ENCODE data around the gene NOL8.

NOL8 gene

DNA sequence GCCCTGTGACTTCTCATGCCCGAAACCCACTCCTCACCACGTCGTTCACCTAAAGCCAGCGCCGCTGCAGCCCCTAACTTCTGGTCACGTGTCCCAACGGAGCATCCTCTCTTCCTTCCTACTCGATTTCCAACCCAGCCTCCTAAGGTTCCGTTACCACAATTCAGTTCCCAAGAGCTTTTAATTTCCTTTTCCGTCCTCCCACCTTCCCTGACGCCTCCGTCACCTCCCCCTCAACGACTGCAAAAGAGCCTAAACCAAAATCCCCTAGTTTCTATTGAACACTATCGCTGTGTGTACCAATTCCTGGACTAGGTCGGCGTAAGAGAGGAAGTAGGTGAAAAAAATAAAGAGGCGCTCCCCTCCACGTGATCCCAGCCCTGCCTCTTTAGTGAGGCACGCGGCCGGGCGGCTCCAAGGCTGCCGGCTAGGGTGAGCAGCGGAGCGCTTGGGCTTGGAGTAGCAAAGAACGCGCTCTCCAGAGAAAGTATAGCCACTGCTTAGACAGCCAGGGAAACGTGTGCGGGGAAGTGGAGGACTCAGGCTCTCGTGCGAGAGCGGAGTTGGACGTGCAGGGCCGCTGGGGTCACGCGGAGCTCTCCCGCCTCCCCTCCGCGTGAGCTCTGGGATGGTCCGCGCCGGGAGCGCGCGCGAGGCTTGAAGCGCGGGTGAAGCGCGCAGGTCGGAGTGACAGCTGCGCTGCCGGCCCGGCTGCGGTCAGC is at the start of gene NOL8, which contains the start of gene CENPP:
Gene NOL8 (minus strand): TSS at position 82 of the 722 bp plus-strand sequence. CDS start 1,189 bp downstream, outside the sequence.
Gene CENPP (plus strand): TSS at position 685 of the 722 bp plus-strand sequence.
- ATAC-seq = peak; percentile 94

DNA sequence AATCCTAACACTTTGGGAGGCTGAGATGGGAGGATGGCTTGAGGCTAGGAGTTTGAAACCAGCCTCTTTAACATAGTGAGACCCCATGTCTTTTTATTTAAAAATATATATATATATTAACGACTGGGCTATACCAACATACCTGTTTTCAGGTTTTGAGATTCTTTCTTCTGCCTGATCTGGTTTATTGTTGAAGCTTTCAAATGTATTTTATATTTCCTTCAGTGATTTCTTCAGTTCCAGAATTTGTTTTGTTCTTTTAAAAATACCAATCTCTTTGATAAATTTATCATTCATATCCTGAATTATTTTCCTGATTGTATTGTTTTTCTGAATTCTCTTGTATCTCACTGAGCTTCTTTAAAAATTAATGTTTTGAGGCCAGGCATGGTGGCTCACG is 48.0 kb upstream of the NOL8 start:
- no peak for ATAC-seq

DNA sequence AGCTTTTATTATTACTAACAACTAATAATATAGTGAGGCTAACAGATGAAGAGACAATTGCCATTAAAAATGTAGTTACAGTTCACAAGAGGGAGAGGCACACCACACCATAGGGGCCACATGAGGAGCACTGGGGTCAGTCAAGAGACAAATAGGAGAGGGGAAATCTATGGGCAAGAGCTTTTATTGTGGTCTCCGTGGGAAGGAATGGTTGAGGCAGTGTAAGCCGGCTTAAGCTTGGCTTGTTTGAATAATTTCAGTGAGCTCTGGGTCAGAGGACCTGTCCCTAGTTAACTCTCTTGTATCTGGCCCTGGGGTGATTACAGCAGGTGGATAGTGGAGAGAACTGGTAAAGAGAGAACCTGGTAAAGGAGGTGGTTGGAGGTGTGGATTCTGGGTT is 43.9 kb upstream of the NOL8 start:
- ATAC-seq = no peak

DNA sequence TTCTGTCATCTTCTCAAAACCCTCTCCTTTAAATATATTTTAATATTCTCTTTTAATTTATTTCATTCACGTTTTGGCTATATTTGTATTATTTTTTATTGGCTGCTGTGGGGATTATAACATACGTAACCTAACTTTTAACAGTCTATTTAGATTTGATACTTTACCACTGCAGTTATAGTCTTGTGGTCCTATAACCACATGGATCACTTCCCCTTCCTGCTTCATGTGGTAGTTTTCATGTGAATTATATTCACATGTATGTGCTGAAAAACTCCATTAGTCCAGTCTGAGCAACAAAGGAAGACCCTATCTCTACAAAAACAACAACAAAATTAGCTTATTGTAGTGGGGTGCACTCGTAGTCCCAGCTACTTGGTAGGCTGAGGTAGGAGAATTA is 34.9 kb upstream of the NOL8 start:
- no peak for ATAC-seq

- ATAC-seq = no peak
Observed at GRCh38 chr9:92359394-92359995, 34.3 kb upstream of the NOL8 start.

DNA sequence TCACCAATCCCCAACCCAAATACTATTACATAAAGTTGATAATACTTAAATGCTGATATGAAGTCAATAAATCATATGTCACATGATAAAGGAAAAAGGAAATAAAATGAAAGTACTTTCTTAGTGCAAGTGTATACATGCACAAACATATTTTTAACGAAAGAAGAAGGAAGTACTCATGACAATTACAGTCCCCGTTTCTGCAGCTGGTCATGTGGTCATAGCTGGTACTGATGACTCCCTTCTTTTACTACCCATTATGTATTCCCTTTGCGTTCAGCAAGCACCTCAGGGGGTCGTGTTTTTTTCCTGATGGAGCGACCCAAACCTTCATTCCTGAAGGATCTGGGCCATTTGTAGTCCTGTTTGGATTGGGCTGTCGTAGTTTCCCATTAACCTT is 27.9 kb upstream of the NOL8 start:
- ATAC-seq = no peak

- ATAC-seq = no peak
Observed at GRCh38 chr9:92350740-92351133, 25.6 kb upstream of the NOL8 start.

GRCh38 chr9:92349771-92350739 is 24.9 kb upstream of the NOL8 start:
- ATAC-seq = no peak

DNA sequence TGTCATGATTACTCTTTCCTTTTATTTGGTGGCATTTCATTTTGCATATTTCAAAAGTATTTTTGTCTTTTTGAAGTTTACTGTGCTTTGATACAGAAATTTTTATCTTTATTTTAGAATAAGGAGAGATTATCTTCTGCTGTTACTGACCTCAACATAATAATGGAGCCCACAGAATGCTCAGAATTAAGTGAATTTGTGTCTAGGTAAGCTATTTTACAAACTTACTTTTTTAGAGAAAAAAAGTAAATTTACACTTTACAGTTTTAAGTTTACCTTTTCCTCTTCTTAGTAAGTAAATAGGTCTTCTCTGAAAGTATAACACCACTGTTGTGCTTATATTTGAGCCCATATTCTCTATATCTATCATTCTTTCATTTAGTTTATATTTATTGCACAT is 20.4 kb upstream of the NOL8 start:
- ATAC-seq = no peak

DNA sequence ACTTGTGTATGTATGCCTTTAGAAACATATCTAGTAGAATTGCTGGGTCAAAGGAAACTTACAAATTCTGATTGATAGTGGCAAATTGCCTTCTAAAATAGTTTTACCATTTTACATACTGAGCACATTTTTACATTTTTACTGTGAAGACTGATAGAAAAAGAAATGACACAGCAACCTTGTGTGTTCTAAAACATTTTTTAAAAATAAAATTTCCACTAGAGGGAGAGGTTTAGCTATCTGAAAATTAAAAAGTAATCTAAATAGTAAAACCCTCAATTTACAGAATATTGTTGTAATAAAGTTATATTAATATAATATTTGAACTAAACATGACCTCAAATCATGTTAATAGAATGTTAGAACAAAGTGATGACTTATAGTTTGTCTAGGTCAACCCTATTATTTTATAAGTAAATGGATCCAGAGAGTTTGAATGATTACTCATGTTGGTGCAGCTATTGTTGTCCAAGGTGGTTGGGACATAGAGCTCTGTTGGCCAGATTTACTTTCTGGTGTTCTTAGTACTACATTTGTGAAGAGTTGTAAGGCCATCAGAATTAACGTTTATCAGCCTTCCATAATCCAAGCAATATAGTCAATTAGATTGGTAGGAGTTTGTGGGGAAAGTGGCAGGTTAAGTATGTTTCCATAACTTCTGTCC is 17.8 kb upstream of the NOL8 start:
- ATAC-seq = no peak

- ATAC-seq = no peak
Observed at GRCh38 chr9:92341578-92341977, 16.4 kb upstream of the NOL8 start.

DNA sequence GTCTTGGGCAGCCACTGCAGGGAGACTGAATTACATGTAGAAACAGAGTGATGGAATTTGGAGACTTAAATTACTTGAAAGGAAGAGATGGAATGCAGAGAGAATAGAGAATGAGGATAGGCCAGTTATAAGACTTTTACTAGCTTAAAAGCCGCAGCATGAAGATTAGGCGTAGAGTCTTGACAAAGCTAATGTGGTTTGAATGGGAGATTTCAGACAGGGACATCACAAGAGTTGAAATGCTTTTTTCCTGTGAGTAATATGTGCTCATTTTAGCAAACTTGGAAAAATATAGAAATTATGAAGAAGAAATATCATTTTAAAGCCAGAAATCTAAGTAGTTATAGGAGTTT is 8.1 kb upstream of the NOL8 start:
- no peak for ATAC-seq

DNA sequence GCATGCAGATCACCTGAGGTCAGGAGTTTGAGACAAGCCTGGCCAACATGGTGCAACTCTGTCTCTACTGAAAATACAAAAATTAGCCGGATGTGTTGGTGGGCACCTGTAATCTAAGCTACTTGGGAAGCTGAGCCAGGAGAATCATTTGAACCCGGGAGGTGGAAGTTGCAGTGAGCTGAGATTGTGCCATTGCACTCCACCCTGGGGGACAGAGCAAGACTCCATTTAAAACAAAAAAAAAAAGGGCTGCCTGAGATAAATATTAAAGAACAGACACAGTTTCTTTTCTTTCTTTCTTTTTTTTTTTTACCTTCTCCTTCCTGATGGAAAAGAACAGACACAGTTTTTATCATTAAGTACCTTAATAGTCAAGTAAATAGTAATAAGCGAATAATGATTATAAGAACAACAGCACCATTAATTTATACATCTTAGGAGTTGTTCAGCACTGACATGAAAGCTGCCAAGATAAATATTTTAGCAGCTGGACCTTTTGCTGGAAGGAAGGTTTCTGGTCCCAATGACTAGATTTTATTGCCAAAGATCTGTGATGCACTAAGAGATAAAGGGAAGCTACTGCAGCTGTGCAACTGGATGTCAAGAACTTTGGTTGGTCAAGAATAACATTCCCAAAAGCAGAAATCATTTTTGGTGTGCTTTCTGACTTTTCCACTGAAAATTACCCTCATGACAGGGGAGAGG is 7.6 kb upstream of the NOL8 start:
- ATAC-seq = no peak

DNA sequence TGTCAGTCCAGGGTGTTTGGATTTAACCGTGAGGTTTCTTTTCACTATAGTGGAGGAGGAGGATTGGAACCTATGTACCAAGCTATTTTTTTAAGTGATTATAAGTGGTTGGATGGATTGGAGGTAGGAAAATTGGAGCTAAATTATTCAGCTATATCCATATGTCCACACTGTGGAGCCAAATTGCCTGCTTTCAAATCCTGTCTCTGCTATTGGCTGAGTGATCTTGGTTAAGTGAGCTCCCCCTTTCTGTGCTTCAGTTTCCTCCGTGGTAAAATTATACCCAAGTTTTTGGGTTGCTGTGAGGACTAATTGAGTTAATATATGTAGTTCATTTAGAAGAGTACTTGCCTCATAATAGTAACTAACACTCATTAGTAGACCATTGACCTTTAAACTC is 3.1 kb upstream of the NOL8 start:
- no peak for ATAC-seq

DNA sequence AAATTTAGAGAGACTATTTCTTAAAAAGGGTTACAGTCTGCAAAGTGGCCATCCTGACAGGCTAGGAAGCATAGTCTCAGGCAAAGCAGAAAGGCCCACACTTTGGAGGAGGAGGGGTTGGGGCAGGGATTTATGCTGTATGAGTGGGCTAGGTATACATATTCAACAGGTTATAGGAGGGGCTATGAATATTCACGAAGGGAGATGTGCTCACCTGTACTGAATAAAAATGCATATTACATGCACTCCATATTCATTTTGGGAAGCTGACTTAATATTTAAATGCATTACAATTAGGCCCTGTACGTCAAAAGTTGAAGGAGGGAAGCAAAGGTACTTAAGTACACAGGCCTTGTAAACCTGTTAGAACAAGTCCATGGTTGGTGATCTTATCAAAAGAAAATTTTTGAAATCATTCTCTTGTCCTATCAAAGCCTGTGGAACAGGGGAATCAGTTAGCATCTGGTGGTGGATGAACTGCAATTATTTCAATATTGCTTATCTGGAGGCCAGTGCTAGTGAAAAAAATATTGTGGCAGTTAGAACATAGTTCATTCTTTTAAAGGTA is 2.2 kb upstream of the NOL8 start:
- ATAC-seq = no peak

GRCh38 chr9:92325991-92326500 is 896 bp upstream of the NOL8 start:
- ATAC-seq = no peak

DNA sequence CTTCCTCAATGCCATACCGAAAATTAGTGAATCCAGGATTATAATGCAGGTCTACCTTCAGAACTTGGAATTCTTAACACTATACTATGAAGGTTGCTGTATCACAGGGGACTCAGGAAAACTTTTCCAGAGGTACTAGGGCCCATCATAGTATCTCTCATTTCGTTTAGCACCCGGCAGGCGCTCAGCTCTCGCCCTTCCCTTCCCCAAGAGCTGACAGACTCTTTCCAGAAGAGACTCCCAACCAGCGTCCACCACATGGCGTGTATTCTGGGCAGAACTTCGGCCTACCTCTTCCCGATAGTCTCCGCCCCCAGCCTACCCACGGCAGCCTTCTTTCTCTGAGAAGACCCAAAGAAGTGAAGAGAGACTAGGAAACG is 271 bp downstream of the NOL8 start:
- peak; percentile 18 to 22 for ATAC-seq

DNA sequence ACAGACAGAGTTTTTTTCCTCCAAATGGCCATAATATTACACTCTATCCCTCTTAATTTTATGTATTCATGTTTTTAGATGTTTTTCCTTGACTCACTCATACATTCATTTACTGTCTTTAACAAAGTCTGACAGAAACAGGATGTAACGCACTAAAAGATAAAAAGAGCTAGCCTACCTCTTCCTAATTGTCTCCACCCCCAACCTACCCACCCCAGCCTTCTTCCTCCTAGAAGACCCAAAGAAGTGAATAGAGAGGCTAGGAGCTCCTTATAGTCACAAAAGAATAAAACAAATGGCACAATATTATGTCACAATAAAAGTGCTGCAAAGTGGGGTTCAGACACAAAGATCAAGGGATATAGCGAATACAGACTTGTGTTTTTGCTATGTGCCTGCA is 719 bp downstream of the NOL8 start:
- no peak for ATAC-seq

DNA sequence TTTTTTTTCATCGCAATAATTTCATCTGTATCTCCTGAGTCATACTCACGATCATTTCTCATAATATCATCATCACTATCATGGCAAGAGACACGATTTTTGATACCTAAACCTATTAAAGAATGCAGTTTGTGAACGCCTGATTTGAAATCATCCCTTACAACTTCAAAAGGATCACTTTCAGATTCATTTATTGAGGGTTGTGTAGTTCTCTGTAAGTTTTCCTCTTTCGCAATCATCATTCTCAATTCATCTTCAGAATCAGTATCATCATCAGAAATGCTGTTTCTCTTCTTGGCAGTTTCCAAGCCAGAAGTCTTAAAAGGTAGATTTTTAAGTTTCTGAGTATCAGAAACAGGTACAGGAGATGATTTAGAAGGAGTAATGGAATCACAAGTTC is 9.7 kb downstream of the NOL8 start:
- ATAC-seq = peak; percentile 35 to 55

GRCh38 chr9:92313624-92314012 is 11.5 kb downstream of the NOL8 start:
- ATAC-seq = no peak

- no peak for ATAC-seq
Observed at GRCh38 chr9:92312887-92313623, 12.1 kb downstream of the NOL8 start.
